IMR-90 (cell line): ENCODE measurements around the gene TCP11L1. TPM values are rescaled to one million over a fixed set of nuclear protein-coding genes. Genes with fewer than 3 reads are reported as not detected.

Source experiments
- ATAC-seq: fragments of 200-7000 bp; cut with Tn5 transposase; 2 replicates; pipeline ENCODE4 v1.9.1; 2020; ENCODE audit warnings: low read depth, mild to moderate bottlenecking, moderate library complexity
- BruUV-seq: library from RNA; stranded (reverse); fragments of 400-500 nt; replicated peaks from 2 replicates; lab custom pipeline; 2021; lab: Mats Ljungman, UMichigan
- CTCF ChIA-PET: fragments of 300-600 bp; formaldehyde crosslinking; extraction: SDS; loops from one replicate; lab custom pipeline; 2021; ENCODE audit warnings: antibody characterized with exemption; lab: Yijun Ruan, JAX
- POLR2A ChIA-PET: fragments of 300-600 bp; sonication (Branson Sonifier 250); formaldehyde crosslinking; loops from one replicate; lab custom pipeline; 2022; ENCODE audit warnings: antibody characterized with exemption; ENCODE audit not compliant: unreplicated experiment; lab: Charles Lee
- DNase-seq: peaks from one replicate; pipeline ENCODE4 v3.0.0; 2013
- H2AFZ ChIP-seq: replicated peaks from 2 replicates; pipeline ENCODE3; 2013; ENCODE audit warnings: low read length, mild to moderate bottlenecking; ENCODE audit not compliant: poor library complexity
- H2AK5ac ChIP-seq: 2 replicates; pipeline ENCODE4 v1.6.1; 2013; ENCODE audit warnings: low read depth, low read length, inconsistent platforms
- H2AK9ac ChIP-seq: replicated peaks from 2 replicates; pipeline ENCODE3; 2013; ENCODE audit warnings: mild to moderate bottlenecking, low read depth, low read length, moderate library complexity; ENCODE audit not compliant: poor library complexity
- H2BK120ac ChIP-seq: 2 replicates; pipeline ENCODE4 v1.6.1; 2013; ENCODE audit warnings: low read depth, low read length, inconsistent platforms
- H2BK15ac ChIP-seq: 3 replicates; pipeline ENCODE4 v1.6.1; 2013; ENCODE audit warnings: low read depth, low read length, inconsistent platforms
- H2BK20ac ChIP-seq: 2 replicates; pipeline ENCODE4 v1.6.1; 2013; ENCODE audit warnings: low read depth, mild to moderate bottlenecking, inconsistent platforms, low read length, moderate library complexity
- H2BK5ac ChIP-seq: 2 replicates; pipeline ENCODE4 v1.6.1; 2013; ENCODE audit warnings: mild to moderate bottlenecking, low read depth, low read length, inconsistent platforms; ENCODE audit not compliant: poor library complexity, severe bottlenecking
- H3K14ac ChIP-seq: replicated peaks from 2 replicates; pipeline ENCODE4 v1.6.1; 2013; ENCODE audit warnings: low read depth, low read length, inconsistent platforms
- H3K18ac ChIP-seq: 2 replicates; pipeline ENCODE4 v1.6.1; 2013; ENCODE audit warnings: low read depth, low read length, control low read depth
- H3K23ac ChIP-seq: 2 replicates; pipeline ENCODE4 v1.6.1; 2013; ENCODE audit warnings: low read depth, low read length, inconsistent platforms
- H3K27ac ChIP-seq: 2 replicates; pipeline ENCODE4 v1.5.1; 2013; ENCODE audit warnings: mild to moderate bottlenecking, control low read depth, low read length; ENCODE audit not compliant: insufficient read depth
- H3K27me3 ChIP-seq: 2 replicates; pipeline ENCODE4 v1.6.1; 2013; ENCODE audit warnings: low read length; ENCODE audit not compliant: control insufficient read depth, insufficient read depth
- H3K36me3 ChIP-seq: 2 replicates; pipeline ENCODE4 v1.6.1; 2013; ENCODE audit warnings: low read length, mixed read lengths; ENCODE audit not compliant: control insufficient read depth, insufficient read depth
- H3K4ac ChIP-seq: 2 replicates; pipeline ENCODE4 v1.6.1; 2013; ENCODE audit warnings: low read depth, low read length, inconsistent platforms
- H3K4me1 ChIP-seq: 2 replicates; pipeline ENCODE4 v1.6.1; 2013; ENCODE audit warnings: low read length, mixed read lengths; ENCODE audit not compliant: control insufficient read depth, insufficient read depth
- H3K4me2 ChIP-seq: 2 replicates; pipeline ENCODE4 v1.6.1; 2013; ENCODE audit warnings: low read depth, mild to moderate bottlenecking, control low read depth, low read length, moderate library complexity
- H3K4me3 ChIP-seq: 2 replicates; pipeline ENCODE4 v1.5.1; 2013; ENCODE audit warnings: low read depth, mild to moderate bottlenecking, control low read depth, low read length, moderate library complexity; ENCODE audit not compliant: insufficient read depth
- H3K56ac ChIP-seq: 2 replicates; pipeline ENCODE4 v1.6.1; 2013; ENCODE audit warnings: low read length, inconsistent platforms; ENCODE audit not compliant: insufficient read depth; ENCODE audit errors: extremely low read depth
- H3K79me1 ChIP-seq, 2 experiments: 2 replicates each; pipeline ENCODE4 v1.6.1; 2013; ENCODE audit warnings: low read length in 2 of 2, inconsistent platforms in 1 of 2, low read depth in 1 of 2
- H3K9ac ChIP-seq: 2 replicates; pipeline ENCODE4 v1.6.1; 2013; ENCODE audit warnings: low read depth, low read length, control low read depth
- H3K9me1 ChIP-seq: 2 replicates; pipeline ENCODE4 v1.6.1; 2013; ENCODE audit warnings: low read length, inconsistent platforms; ENCODE audit not compliant: insufficient read depth
- H3K9me3 ChIP-seq: 2 replicates; pipeline ENCODE4 v1.6.1; 2013; ENCODE audit warnings: low read length; ENCODE audit not compliant: control insufficient read depth, insufficient read depth
- H4K20me1 ChIP-seq: 2 replicates; pipeline ENCODE4 v1.6.1; 2013; ENCODE audit warnings: low read length, inconsistent platforms; ENCODE audit not compliant: insufficient read depth
- H4K5ac ChIP-seq: 2 replicates; pipeline ENCODE4 v1.6.1; 2013; ENCODE audit warnings: mild to moderate bottlenecking, low read depth, low read length, control low read depth
- H4K8ac ChIP-seq, 2 experiments: 2 replicates each; pipeline ENCODE4 v1.6.1; 2013; ENCODE audit warnings: low read depth in 2 of 2, low read length in 2 of 2, control low read depth in 1 of 2, inconsistent platforms in 1 of 2
- H4K91ac ChIP-seq: 2 replicates; pipeline ENCODE4 v1.6.1; 2013; ENCODE audit warnings: low read depth, low read length, inconsistent platforms; ENCODE audit not compliant: insufficient read depth
- BHLHE40 ChIP-seq: fragments of 150-350 bp; IDR thresholded peaks from 2 replicates; pipeline ENCODE4 v1.6.1; 2016; ENCODE audit warnings: mild to moderate bottlenecking, low read depth, low read length
- CTCF ChIP-seq: conservative IDR thresholded peaks from 2 replicates; pipeline ENCODE4 v1.5.1; 2012; ENCODE audit warnings: mild to moderate bottlenecking, low read depth, low read length, improper control_type of control experiment
- MAFK ChIP-seq: IDR thresholded peaks from 2 replicates; pipeline ENCODE4 v1.6.1; 2012; ENCODE audit warnings: low read depth, low read length, improper control_type of control experiment
- NFE2L2 ChIP-seq: fragments of 150-350 bp; IDR thresholded peaks from 2 replicates; pipeline ENCODE4 v1.6.1; 2016; ENCODE audit warnings: low read depth, mild to moderate bottlenecking, low read length
- RAD21 ChIP-seq: IDR thresholded peaks from 2 replicates; pipeline ENCODE4 v1.6.1; 2012; ENCODE audit warnings: low read length, improper control_type of control experiment
- RFX5 ChIP-seq: IDR thresholded peaks from 2 replicates; pipeline ENCODE4 v1.8.0; 2012; ENCODE audit warnings: low read depth, mild to moderate bottlenecking, low read length, moderate library complexity
- SMC3 ChIP-seq: fragments of 150-350 bp; IDR thresholded peaks from 2 replicates; pipeline ENCODE4 v1.6.1; 2016; ENCODE audit warnings: low read depth, mild to moderate bottlenecking, antibody characterized with exemption, low read length, moderate library complexity
- WGBS, 2 experiments: methylation state at CpG; one replicate each; pipeline versions ENCODE4 v1.1.5 to v1.1.7; 2013; ENCODE audit warnings: missing lambda C conversion rate in 2 of 2; ENCODE audit not compliant: insufficient read length in 1 of 2; ENCODE audit errors: extremely low coverage in 2 of 2; 5-methylcytosine and 5-hydroxymethylcytosine counted together
- dilution Hi-C: fragments of 300-500 bp; cut with HindIII; formaldehyde crosslinking; loops from one replicate; pipeline ENCODE4 v1.14.3; 2018; ENCODE audit warnings: low sequenced_read_pairs; ENCODE audit not compliant: unreplicated experiment
- in situ Hi-C: fragments of 300-500 bp; cut with MboI; formaldehyde crosslinking; loops from 3 replicates; pipeline ENCODE4 v1.14.3; 2019; ENCODE audit warnings: low sequenced_read_pairs, inconsistent platforms, mixed read lengths
- intact Hi-C: fragments of 100-400 bp; cut with micrococcal nuclease; formaldehyde crosslinking; loops from 2 replicates; pipeline ENCODE4 v1.10.0; 2022
- polyA plus RNA-seq, 3 experiments: library from polyadenylated mRNA; depleted of rRNA; stranded (reverse); fragments of >200 nt; gene quantifications; 2 replicates each; pipeline ENCODE4 v1.2.3, GENCODE V29; 2012; ENCODE audit warnings: low replicate concordance in 1 of 3
- total RNA-seq: library from RNA; depleted of rRNA; stranded (reverse); fragments of >200 nt; gene quantifications from 2 replicates; pipeline ENCODE4 v1.2.3, GENCODE V29; 2012
- TF ChIP-seq, protein P1 (sequence below): fragments of 150-350 bp; IDR thresholded peaks from 2 replicates; pipeline ENCODE4 v1.6.1; 2017; ENCODE audit warnings: mild to moderate bottlenecking, antibody characterized with exemption, low read length, low read depth
- TF ChIP-seq, protein P2 (sequence below): fragments of 150-350 bp; IDR thresholded peaks from 2 replicates; pipeline ENCODE4 v1.6.1; 2016; ENCODE audit warnings: low read depth, mild to moderate bottlenecking, low read length, moderate library complexity, borderline replicate concordance

Gene TCP11L1
- total and polyA plus RNA-seq, 2 of the 4 experiments (the other 2 are of a cell fraction), result 13.9 to 17.4 TPM

DNA sequence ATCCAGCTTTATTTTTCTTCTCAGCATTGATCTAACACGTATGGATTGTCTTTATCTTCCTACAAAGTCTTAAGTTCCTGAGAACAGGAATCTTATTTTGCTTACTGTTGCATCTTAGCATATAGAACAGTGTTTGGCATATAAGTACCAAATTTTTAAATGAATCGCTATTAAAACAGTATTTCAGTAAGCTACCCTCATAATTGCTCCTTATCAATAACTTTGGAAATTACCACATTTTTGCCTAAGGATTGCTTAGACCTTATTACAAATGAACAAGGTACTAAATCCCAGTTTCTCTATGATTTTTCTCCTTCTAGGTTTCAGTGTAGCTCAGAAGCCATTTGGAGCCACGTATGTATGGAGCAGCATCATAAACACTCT, 14.0 kb upstream of the TCP11L1 start:
- H3K9me1 ChIP-seq, result no peaks in the 10 kb centered on the region
- in situ Hi-C loops, result no loop called here

More for the DNA sequence above, 14.0 kb upstream of the TCP11L1 start:
- H4K8ac ChIP-seq, result no peak overlapping the region
- CTCF ChIA-PET, result no interaction called here
- DNase-seq (no peak), ATAC-seq (no peak)
- no peaks in the 10 kb centered on the region for H3K36me3 ChIP-seq
- H2AK9ac ChIP-seq, result no peak overlapping the region
- no peak overlapping the region for H3K18ac ChIP-seq
- no peak overlapping the region for H3K14ac ChIP-seq
- no peak overlapping the region for H2BK20ac ChIP-seq
- H3K27ac ChIP-seq, result no peak overlapping the region
- no peak overlapping the region for H3K4me2 ChIP-seq
- H2AK5ac ChIP-seq, result no peak overlapping the region
- H2BK15ac ChIP-seq, result no peak overlapping the region
- H3K4me3 ChIP-seq, result no peak overlapping the region
- no peak overlapping the region for H3K4ac ChIP-seq
- H3K23ac ChIP-seq, result no peak overlapping the region
- no peak overlapping the region for H2AFZ ChIP-seq
- H3K27me3 ChIP-seq, result no peaks in the 10 kb centered on the region
- no peak overlapping the region for H4K91ac ChIP-seq
- TF ChIP-seq MAFK, result no peak
- no peak for TF ChIP-seq SMC3
- TF ChIP-seq NFE2L2, result no peak
- TF ChIP-seq, protein P1, sequence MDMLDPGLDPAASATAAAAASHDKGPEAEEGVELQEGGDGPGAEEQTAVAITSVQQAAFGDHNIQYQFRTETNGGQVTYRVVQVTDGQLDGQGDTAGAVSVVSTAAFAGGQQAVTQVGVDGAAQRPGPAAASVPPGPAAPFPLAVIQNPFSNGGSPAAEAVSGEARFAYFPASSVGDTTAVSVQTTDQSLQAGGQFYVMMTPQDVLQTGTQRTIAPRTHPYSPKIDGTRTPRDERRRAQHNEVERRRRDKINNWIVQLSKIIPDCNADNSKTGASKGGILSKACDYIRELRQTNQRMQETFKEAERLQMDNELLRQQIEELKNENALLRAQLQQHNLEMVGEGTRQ, result no peak
- TF ChIP-seq, protein P2, sequence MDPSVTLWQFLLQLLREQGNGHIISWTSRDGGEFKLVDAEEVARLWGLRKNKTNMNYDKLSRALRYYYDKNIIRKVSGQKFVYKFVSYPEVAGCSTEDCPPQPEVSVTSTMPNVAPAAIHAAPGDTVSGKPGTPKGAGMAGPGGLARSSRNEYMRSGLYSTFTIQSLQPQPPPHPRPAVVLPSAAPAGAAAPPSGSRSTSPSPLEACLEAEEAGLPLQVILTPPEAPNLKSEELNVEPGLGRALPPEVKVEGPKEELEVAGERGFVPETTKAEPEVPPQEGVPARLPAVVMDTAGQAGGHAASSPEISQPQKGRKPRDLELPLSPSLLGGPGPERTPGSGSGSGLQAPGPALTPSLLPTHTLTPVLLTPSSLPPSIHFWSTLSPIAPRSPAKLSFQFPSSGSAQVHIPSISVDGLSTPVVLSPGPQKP, result no peak
- no peak for TF ChIP-seq RFX5
- TF ChIP-seq CTCF, result no peak
- TF ChIP-seq BHLHE40, result no peak
- no peak for TF ChIP-seq RAD21
- no peak overlapping the region for H2BK5ac ChIP-seq
- no peak overlapping the region for H2BK120ac ChIP-seq
- peaks cover 4% of the 10 kb centered on the region for H3K4me1 ChIP-seq
- intact Hi-C loops (no loop called here), dilution Hi-C loops (no loop called here)
- no peaks in the 10 kb centered on the region for H3K9me3 ChIP-seq
- no peak overlapping the region for H4K5ac ChIP-seq
- H3K9ac ChIP-seq, result no peak overlapping the region
- POLR2A ChIA-PET, result no interaction called here
- H4K20me1 ChIP-seq, result peaks cover 3% of the 10 kb centered on the region; the same call in 1 of the 2 replicates
- peaks cover 15 to 17% of the 10 kb centered on the region in 2 experiments; a peak in 3 of 4 replicates for H3K79me1 ChIP-seq
- no peak overlapping the region for H3K56ac ChIP-seq
- BruUV-seq, result no TSS peak
- no CpG with 5 or more reads among the region's 3 CpGs for WGBS, 2 experiments
